ENCODE results near the gene BNIP5. TPM values are rescaled to one million over a fixed set of nuclear protein-coding genes. Genes with fewer than 3 reads are reported as not detected.

The BNIP5 gene
- not detected for total RNA-seq

- no peak for ATAC-seq
Observed at GRCh38 chr6:36336779-36337241, at the start of gene BNIP5. BNIP5 (minus strand) TSS chr6:36336888; CDS start chr6:36330690, 6,198 bp downstream.

GRCh38 chr6:36384095-36384494 lies 47.4 kb upstream of the BNIP5 start:
- Mint-ChIP-seq H3K9me3 (ENCODE audit: insufficient read depth) (no peaks in the 10 kb centered on the region), H3K4me1 (ENCODE audit: low read depth) (peaks cover 23% of the 10 kb centered on the region), H3K27ac (no peak overlapping the region), H3K36me3 (ENCODE audit: low read depth) (peaks cover 2% of the 10 kb centered on the region), H3K27me3 (ENCODE audit: low read depth) (peaks cover 18% of the 10 kb centered on the region), H3K4me3 (no peak overlapping the region)
- POLR2A ChIA-PET: no interaction called here
- DNase-seq (no peak), ATAC-seq (no peak)
- CTCF ChIA-PET: interaction anchor here (1.2 to 1.9 kb wide), 3 partner anchors 31 to 81 kb away, joined by 3 to 7 read pairs (median 4); no protein-coding TSS in a partner anchor

More at GRCh38 chr6:36336779-36337241, at the start of gene BNIP5:
- CTCF ChIA-PET: interaction anchor here (1.0 to 1.9 kb wide), 4 partner anchors 24 to 215 kb away, joined by 3 to 7 read pairs (median 4); no protein-coding TSS in a partner anchor
- no peak for DNase-seq
- POLR2A ChIA-PET: no interaction called here
- peaks cover 11% of the 10 kb centered on the region for H3K4me1 Mint-ChIP-seq (ENCODE audit: low read depth)
- H3K27me3 Mint-ChIP-seq (ENCODE audit: low read depth): peaks cover 56% of the 10 kb centered on the region
- no peaks in the 10 kb centered on the region for H3K36me3 Mint-ChIP-seq (ENCODE audit: low read depth)
- H3K4me3 Mint-ChIP-seq: no peak within 1 kb of the TSS
- no peaks in the 10 kb centered on the region for H3K9me3 Mint-ChIP-seq (ENCODE audit: insufficient read depth)
- H3K27ac Mint-ChIP-seq: no peak within 1 kb of the TSS

GRCh38 chr6:36383606-36384005 lies 46.9 kb upstream of the BNIP5 start:
- Mint-ChIP-seq H3K4me1 (ENCODE audit: low read depth) (peaks cover 23% of the 10 kb centered on the region), H3K27me3 (ENCODE audit: low read depth) (peaks cover 17% of the 10 kb centered on the region), H3K36me3 (ENCODE audit: low read depth) (peaks cover 2% of the 10 kb centered on the region), H3K4me3 (no peak overlapping the region), H3K9me3 (ENCODE audit: insufficient read depth) (no peaks in the 10 kb centered on the region), H3K27ac (no peak overlapping the region)
- DNase-seq: no peak
- ChIA-PET CTCF (interaction anchor here (1.2 to 1.7 kb wide), 2 partner anchors 31 to 81 kb away, joined by 3 to 4 read pairs; no protein-coding TSS in a partner anchor), POLR2A (interaction anchor here (0.6 kb wide), 1 partner anchor 987 kb away, joined by 4 read pairs; no protein-coding TSS in a partner anchor)
- ATAC-seq: no peak

- Mint-ChIP-seq H3K27ac (no peak overlapping the region), H3K9me3 (ENCODE audit: insufficient read depth) (no peaks in the 10 kb centered on the region), H3K4me1 (ENCODE audit: low read depth) (peaks cover 19% of the 10 kb centered on the region), H3K36me3 (ENCODE audit: low read depth) (peaks cover 2% of the 10 kb centered on the region), H3K4me3 (no peak overlapping the region), H3K27me3 (ENCODE audit: low read depth) (peaks cover 11% of the 10 kb centered on the region)
- ChIA-PET CTCF (no interaction called here), POLR2A (interaction anchor here (0.6 kb wide), 1 partner anchor 986 kb away, joined by 4 read pairs; no protein-coding TSS in a partner anchor)
- ATAC-seq: no peak
- no peak for DNase-seq
Observed at GRCh38 chr6:36382976-36383375, 46.3 kb upstream of the BNIP5 start.

GRCh38 chr6:36381502-36382389 lies 45.1 kb upstream of the BNIP5 start:
- H3K27ac Mint-ChIP-seq: no peak overlapping the region
- peaks cover 2% of the 10 kb centered on the region for H3K36me3 Mint-ChIP-seq (ENCODE audit: low read depth)
- POLR2A ChIA-PET: no interaction called here
- ATAC-seq (no peak), DNase-seq (no peak)
- CTCF ChIA-PET: interaction anchor here (0.5 to 1.4 kb wide), 2 partner anchors 41 to 377 kb away, joined by 3 read pairs; no protein-coding TSS in a partner anchor
- H3K4me3 Mint-ChIP-seq: no peak overlapping the region
- peaks cover 10% of the 10 kb centered on the region for H3K4me1 Mint-ChIP-seq (ENCODE audit: low read depth)
- no peaks in the 10 kb centered on the region for H3K9me3 Mint-ChIP-seq (ENCODE audit: insufficient read depth)
- peaks cover 7% of the 10 kb centered on the region for H3K27me3 Mint-ChIP-seq (ENCODE audit: low read depth)

- H3K36me3 Mint-ChIP-seq (ENCODE audit: low read depth): peaks cover 2% of the 10 kb centered on the region
- no peak overlapping the region for H3K27ac Mint-ChIP-seq
- no peaks in the 10 kb centered on the region for H3K4me1 Mint-ChIP-seq (ENCODE audit: low read depth)
- no peaks in the 10 kb centered on the region for H3K27me3 Mint-ChIP-seq (ENCODE audit: low read depth)
- H3K4me3 Mint-ChIP-seq: no peak overlapping the region
- POLR2A ChIA-PET: interaction anchor here (0.7 to 0.8 kb wide), 2 partner anchors 10 to 353 kb away, joined by 3 read pairs; no protein-coding TSS in a partner anchor
- CTCF ChIA-PET: interaction anchor here (0.9 kb wide), 1 partner anchor 39 kb away, joined by 5 read pairs; no protein-coding TSS in a partner anchor
- H3K9me3 Mint-ChIP-seq (ENCODE audit: insufficient read depth): no peaks in the 10 kb centered on the region
- DNase-seq: no peak
- ATAC-seq: no peak
Observed at GRCh38 chr6:36380166-36380565, 43.5 kb upstream of the BNIP5 start.

GRCh38 chr6:36378936-36379335 lies 42.2 kb upstream of the BNIP5 start:
- ChIA-PET POLR2A (no interaction called here), CTCF (no interaction called here)
- DNase-seq (no peak), ATAC-seq (no peak)
- H3K9me3 Mint-ChIP-seq (ENCODE audit: insufficient read depth): no peaks in the 10 kb centered on the region
- peaks cover 2% of the 10 kb centered on the region for H3K36me3 Mint-ChIP-seq (ENCODE audit: low read depth)
- no peak overlapping the region for H3K27ac Mint-ChIP-seq
- no peaks in the 10 kb centered on the region for H3K27me3 Mint-ChIP-seq (ENCODE audit: low read depth)
- no peaks in the 10 kb centered on the region for H3K4me1 Mint-ChIP-seq (ENCODE audit: low read depth)
- H3K4me3 Mint-ChIP-seq: no peak overlapping the region

- H3K27ac Mint-ChIP-seq: no peak overlapping the region
- POLR2A ChIA-PET: no interaction called here
- no peak for DNase-seq
- CTCF ChIA-PET: interaction anchor here (1.4 kb wide), 1 partner anchor 37 kb away, joined by 5 read pairs; no protein-coding TSS in a partner anchor
- H3K27me3 Mint-ChIP-seq (ENCODE audit: low read depth): no peaks in the 10 kb centered on the region
- no peak overlapping the region for H3K4me3 Mint-ChIP-seq
- peaks cover 2% of the 10 kb centered on the region for H3K36me3 Mint-ChIP-seq (ENCODE audit: low read depth)
- ATAC-seq: no peak
- no peaks in the 10 kb centered on the region for H3K9me3 Mint-ChIP-seq (ENCODE audit: insufficient read depth)
- no peaks in the 10 kb centered on the region for H3K4me1 Mint-ChIP-seq (ENCODE audit: low read depth)
Observed at GRCh38 chr6:36378243-36378920, 41.7 kb upstream of the BNIP5 start.

- peaks cover 2% of the 10 kb centered on the region for H3K36me3 Mint-ChIP-seq (ENCODE audit: low read depth)
- no peaks in the 10 kb centered on the region for H3K9me3 Mint-ChIP-seq (ENCODE audit: insufficient read depth)
- no peaks in the 10 kb centered on the region for H3K27me3 Mint-ChIP-seq (ENCODE audit: low read depth)
- H3K27ac Mint-ChIP-seq: no peak overlapping the region
- CTCF ChIA-PET: interaction anchor here (1.4 kb wide), 1 partner anchor 36 kb away, joined by 5 read pairs; no protein-coding TSS in a partner anchor
- POLR2A ChIA-PET: no interaction called here
- no peak overlapping the region for H3K4me3 Mint-ChIP-seq
- DNase-seq (no peak), ATAC-seq (no peak)
- no peaks in the 10 kb centered on the region for H3K4me1 Mint-ChIP-seq (ENCODE audit: low read depth)
Observed at GRCh38 chr6:36377594-36377993, 40.9 kb upstream of the BNIP5 start.

GRCh38 chr6:36376742-36377141 lies 40.1 kb upstream of the BNIP5 start:
- Mint-ChIP-seq H3K36me3 (ENCODE audit: low read depth) (no peaks in the 10 kb centered on the region), H3K4me3 (no peak overlapping the region), H3K4me1 (ENCODE audit: low read depth) (no peaks in the 10 kb centered on the region), H3K9me3 (ENCODE audit: insufficient read depth) (no peaks in the 10 kb centered on the region), H3K27me3 (ENCODE audit: low read depth) (no peaks in the 10 kb centered on the region), H3K27ac (no peak overlapping the region)
- DNase-seq (no peak), ATAC-seq (no peak)
- CTCF ChIA-PET: interaction anchor here (1.4 kb wide), 1 partner anchor 35 kb away, joined by 5 read pairs; no protein-coding TSS in a partner anchor
- POLR2A ChIA-PET: no interaction called here

- H3K9me3 Mint-ChIP-seq (ENCODE audit: insufficient read depth): no peaks in the 10 kb centered on the region
- no peaks in the 10 kb centered on the region for H3K27me3 Mint-ChIP-seq (ENCODE audit: low read depth)
- DNase-seq: no peak
- H3K36me3 Mint-ChIP-seq (ENCODE audit: low read depth): no peaks in the 10 kb centered on the region
- H3K27ac Mint-ChIP-seq: no peak overlapping the region
- no peak overlapping the region for H3K4me3 Mint-ChIP-seq
- ATAC-seq: no peak
- CTCF ChIA-PET: no interaction called here
- POLR2A ChIA-PET: no interaction called here
- no peaks in the 10 kb centered on the region for H3K4me1 Mint-ChIP-seq (ENCODE audit: low read depth)
Observed at GRCh38 chr6:36376183-36376582, 39.5 kb upstream of the BNIP5 start.

Data from activated CD8-positive, alpha-beta T cell treated with anti-CD3 and anti-CD28 coated beads, Interleukin-2, amount 10 ng/mL, durations not matched to agents 7 days and 5 days (primary cell).